ENCODE results near the gene MBD4. TPM values are rescaled to one million over a fixed set of nuclear protein-coding genes. Genes with fewer than 3 reads are reported as not detected.

Gene MBD4
- total RNA-seq, 1 donor from 2014 or later: 18.8 TPM

GRCh38 chr3:129462361-129462968, 22.7 kb upstream of the MBD4 start:
- no peak for DNase-seq
- Histone ChIP-seq H3K4me3 (no peak overlapping the region), H3K9me3 (replicated peaks) (no peaks in the 10 kb centered on the region), H3K27me3 (ENCODE audit: low read depth) (no peaks in the 10 kb centered on the region), H3K4me1 (peaks cover 27% of the 10 kb centered on the region), H3K36me3 (peaks cover 21% of the 10 kb centered on the region), H3K27ac (replicated peaks) (peak overlapping the region; percentile 89)
- TF ChIP-seq CTCF (IDR thresholded peaks at IDR 0.05; ENCODE audit: borderline replicate concordance): no peak
- intact Hi-C loops (cut with micrococcal nuclease): no loop called here

- no peaks in the 10 kb centered on the region for H3K27me3 ChIP-seq (ENCODE audit: low read depth)
- intact Hi-C loops (cut with micrococcal nuclease): no loop called here
- H3K4me1 ChIP-seq: peaks cover 27% of the 10 kb centered on the region
- peaks cover 26% of the 10 kb centered on the region for H3K36me3 ChIP-seq
- H3K27ac ChIP-seq (replicated peaks): peak overlapping the region; percentile 89
- DNase-seq: peak; percentile 40
- H3K4me3 ChIP-seq: no peak overlapping the region
- H3K9me3 ChIP-seq (replicated peaks): no peaks in the 10 kb centered on the region
- TF ChIP-seq CTCF (IDR thresholded peaks at IDR 0.05; ENCODE audit: borderline replicate concordance): no peak
Observed at GRCh38 chr3:129461461-129462146, 21.9 kb upstream of the MBD4 start.

- Histone ChIP-seq H3K4me1 (peaks cover 27% of the 10 kb centered on the region), H3K36me3 (peaks cover 28% of the 10 kb centered on the region), H3K9me3 (replicated peaks) (no peaks in the 10 kb centered on the region), H3K27me3 (ENCODE audit: low read depth) (no peaks in the 10 kb centered on the region), H3K27ac (replicated peaks) (peak overlapping the region; percentile 89), H3K4me3 (no peak overlapping the region)
- TF ChIP-seq CTCF (IDR thresholded peaks at IDR 0.05; ENCODE audit: borderline replicate concordance): no peak
- intact Hi-C loops (cut with micrococcal nuclease): no loop called here
- DNase-seq: no peak
Observed at GRCh38 chr3:129461022-129461421, 21.3 kb upstream of the MBD4 start.

GRCh38 chr3:129460572-129460971, 20.8 kb upstream of the MBD4 start:
- Histone ChIP-seq H3K36me3 (peaks cover 32% of the 10 kb centered on the region), H3K4me3 (no peak overlapping the region), H3K4me1 (peaks cover 27% of the 10 kb centered on the region), H3K27me3 (ENCODE audit: low read depth) (no peaks in the 10 kb centered on the region), H3K9me3 (replicated peaks) (no peaks in the 10 kb centered on the region), H3K27ac (replicated peaks) (peak overlapping the region; percentile 89)
- no peak for DNase-seq
- no peak for TF ChIP-seq CTCF (IDR thresholded peaks at IDR 0.05; ENCODE audit: borderline replicate concordance)
- intact Hi-C loops (cut with micrococcal nuclease): no loop called here

- no peak overlapping the region for H3K27ac ChIP-seq (replicated peaks)
- intact Hi-C loops (cut with micrococcal nuclease): no loop called here
- peaks cover 27% of the 10 kb centered on the region for H3K4me1 ChIP-seq
- H3K36me3 ChIP-seq: peaks cover 36% of the 10 kb centered on the region
- TF ChIP-seq CTCF (IDR thresholded peaks at IDR 0.05; ENCODE audit: borderline replicate concordance): no peak
- H3K4me3 ChIP-seq: no peak overlapping the region
- no peak for DNase-seq
- no peaks in the 10 kb centered on the region for H3K27me3 ChIP-seq (ENCODE audit: low read depth)
- H3K9me3 ChIP-seq (replicated peaks): no peaks in the 10 kb centered on the region
Observed at GRCh38 chr3:129460155-129460554, 20.4 kb upstream of the MBD4 start.

Data from left ventricle myocardium inferior (tissue), 1 donor.